ENCODE data around the gene DMXL2.

GRCh38 chr15:51624022-51624421 lies 1.5 kb upstream of the DMXL2 start:
- TF ChIP-seq POLR2A (IDR thresholded peaks at IDR 0.05) (no peak), CTCF (IDR thresholded peaks at IDR 0.05 in 8 of 11, conservative IDR thresholded peaks at IDR 0.05 in 3 of 11) (no peak), POLR2AphosphoS5 (IDR thresholded peaks at IDR 0.05) (no peak)

Data from spleen (tissue), 7 donors.